ENCODE measurements around the gene PHKB.
"Not testable (repeated sequence)": the region's sequence is repeated elsewhere in the genome, so short reads cannot be mapped to it uniquely, and the experiment has no call there.

DNA sequence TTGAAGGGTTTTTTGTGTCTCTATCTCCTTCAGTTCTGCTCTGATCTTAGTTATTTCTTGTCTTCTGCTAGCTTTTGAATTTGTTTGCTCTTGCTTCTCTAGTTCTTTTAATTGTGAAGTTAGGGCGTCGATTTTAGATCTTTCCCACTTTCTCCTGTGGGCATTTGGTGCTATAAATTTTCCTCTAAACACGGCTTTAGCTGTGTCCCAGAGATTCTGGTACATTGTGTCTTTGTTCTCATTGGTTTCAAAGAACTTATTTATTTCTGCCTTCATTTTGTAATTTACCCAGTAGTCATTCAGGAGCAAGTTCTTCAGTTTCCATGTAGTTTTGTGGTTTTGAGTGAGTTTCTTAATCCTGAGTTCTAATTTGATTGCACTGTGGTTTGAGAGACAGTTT is 90.1 kb downstream of the PHKB start:
- not testable (repeated sequence) for TF ChIP-seq EZH2 (IDR thresholded peaks at IDR 0.05; ENCODE audit: low read depth)
- TF ChIP-seq, protein P1, sequence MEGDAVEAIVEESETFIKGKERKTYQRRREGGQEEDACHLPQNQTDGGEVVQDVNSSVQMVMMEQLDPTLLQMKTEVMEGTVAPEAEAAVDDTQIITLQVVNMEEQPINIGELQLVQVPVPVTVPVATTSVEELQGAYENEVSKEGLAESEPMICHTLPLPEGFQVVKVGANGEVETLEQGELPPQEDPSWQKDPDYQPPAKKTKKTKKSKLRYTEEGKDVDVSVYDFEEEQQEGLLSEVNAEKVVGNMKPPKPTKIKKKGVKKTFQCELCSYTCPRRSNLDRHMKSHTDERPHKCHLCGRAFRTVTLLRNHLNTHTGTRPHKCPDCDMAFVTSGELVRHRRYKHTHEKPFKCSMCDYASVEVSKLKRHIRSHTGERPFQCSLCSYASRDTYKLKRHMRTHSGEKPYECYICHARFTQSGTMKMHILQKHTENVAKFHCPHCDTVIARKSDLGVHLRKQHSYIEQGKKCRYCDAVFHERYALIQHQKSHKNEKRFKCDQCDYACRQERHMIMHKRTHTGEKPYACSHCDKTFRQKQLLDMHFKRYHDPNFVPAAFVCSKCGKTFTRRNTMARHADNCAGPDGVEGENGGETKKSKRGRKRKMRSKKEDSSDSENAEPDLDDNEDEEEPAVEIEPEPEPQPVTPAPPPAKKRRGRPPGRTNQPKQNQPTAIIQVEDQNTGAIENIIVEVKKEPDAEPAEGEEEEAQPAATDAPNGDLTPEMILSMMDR (conservative IDR thresholded peaks at IDR 0.05) = not testable (repeated sequence)

Data from PC-9 (cell line).